HL-60 (cell line): ENCODE results near the gene PIGN.

Experiments used
- GABPA ChIP-seq: IDR thresholded peaks from 2 replicates; pipeline ENCODE4 v1.6.1; 2012; ENCODE audit warnings: low read depth
- POLR2AphosphoS5 ChIP-seq: IDR thresholded peaks from 2 replicates; pipeline ENCODE4 v1.6.1; 2012; ENCODE audit warnings: low read depth

DNA sequence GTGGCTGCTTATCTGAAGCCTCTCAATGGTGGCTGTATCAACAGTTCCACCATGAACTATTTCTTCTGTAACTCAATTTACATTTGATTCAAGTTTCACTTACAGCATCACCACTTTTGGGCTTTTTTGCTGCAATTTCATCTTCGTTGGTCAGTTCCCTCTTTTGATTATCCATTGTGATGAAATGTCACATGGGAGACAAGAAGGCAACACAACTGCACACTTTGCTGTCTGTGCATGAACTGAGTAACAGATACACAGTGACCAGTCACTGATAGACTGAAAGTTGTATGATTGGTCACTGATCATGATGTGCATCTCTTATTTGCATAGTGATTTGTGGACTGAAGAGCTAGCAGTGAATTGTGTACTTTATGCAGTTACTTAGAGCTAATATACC lies 163.3 kb downstream of the PIGN start:
- TF ChIP-seq POLR2AphosphoS5, result no peak
- TF ChIP-seq GABPA, result no peak
